Measurements from ENCODE around the gene OPRL1.
"Not testable (repeated sequence)": the region's sequence is repeated elsewhere in the genome, so short reads cannot be mapped to it uniquely, and the experiment has no call there.

The OPRL1 gene

DNA sequence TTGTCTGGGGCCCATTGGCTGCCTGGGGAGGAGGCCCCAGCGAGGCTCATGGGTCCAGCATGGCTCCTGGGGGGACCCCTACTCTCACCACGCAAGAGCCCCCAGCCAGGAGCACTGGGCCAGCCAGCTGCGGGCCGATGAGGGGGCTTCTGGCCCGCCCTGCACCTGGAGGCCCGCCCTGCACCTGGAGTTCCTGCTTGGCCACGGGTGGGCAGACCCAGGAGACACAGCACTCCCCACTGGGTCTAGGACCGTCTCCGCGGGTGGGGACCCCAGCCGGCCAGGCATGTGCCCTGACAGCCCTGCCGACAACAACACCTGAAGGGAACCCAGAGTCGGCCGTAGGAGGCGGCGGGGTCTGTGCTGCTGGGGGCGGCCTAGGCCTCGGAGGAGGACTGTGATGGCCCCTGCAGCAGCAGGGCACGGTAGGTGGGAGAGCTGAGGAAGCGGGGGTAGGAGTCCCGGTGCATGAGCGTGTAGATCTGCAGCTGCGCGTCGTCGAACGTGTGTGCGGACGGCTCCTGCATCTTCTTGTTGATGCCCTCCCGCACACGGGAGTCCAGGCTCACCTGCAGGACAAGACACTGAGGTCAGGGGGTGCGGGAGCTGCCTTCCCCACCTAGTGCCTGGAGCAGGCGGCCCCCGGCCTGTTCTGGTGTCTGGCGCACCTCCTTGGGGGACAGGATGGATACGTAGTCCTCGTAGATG lies 6.3 kb upstream of the OPRL1 start:
- no peak for DNase-seq

- no peak for DNase-seq
These were observed 5.6 kb upstream of the OPRL1 start for GRCh38 chr20:64074184-64074789.

DNA sequence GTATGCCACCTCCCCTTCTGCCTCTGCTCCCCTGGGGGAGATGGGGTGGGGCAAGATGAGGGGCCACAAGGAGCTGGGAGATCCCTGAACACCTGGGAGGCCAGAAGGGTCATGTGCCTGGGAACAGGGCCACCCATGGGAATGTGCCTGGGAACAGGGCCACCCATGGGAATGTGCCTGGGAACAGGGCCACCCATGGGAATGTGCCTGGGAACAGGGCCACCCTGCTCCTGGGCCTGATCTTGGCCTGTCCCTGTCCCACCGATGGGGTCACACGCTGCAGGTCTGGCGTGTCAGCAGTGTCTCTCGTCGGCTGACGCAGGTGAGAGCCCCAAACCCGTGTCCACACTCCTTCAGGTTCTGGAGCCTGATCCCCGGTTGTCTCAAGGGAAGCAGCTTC lies 4.9 kb upstream of the OPRL1 start:
- DNase-seq: no peak

DNA sequence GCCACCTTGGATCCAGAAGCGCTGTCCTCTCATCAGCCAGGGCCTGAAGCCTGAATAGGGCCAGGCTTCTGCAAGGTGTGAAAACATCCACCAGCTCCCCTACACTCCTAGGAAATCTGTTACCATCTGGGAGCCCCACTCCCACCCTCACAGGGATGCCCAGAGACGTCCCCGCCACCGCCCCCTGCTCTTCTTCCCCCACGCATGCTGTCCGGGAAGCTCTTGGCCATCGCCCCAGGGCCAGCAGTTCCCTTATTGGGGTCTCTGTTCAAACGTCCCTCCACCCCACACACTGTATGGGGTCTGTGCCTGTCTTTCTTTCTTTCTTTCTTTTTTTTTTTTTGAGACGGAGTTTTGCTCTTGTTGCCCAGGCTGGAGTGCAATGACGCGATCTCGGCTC lies 4.3 kb upstream of the OPRL1 start:
- no peak for DNase-seq

GRCh38 chr20:64076061-64076997 lies 3.6 kb upstream of the OPRL1 start:
- no peak for DNase-seq

- no peak for DNase-seq
These were observed 2.8 kb upstream of the OPRL1 start for GRCh38 chr20:64077094-64077493.

DNA sequence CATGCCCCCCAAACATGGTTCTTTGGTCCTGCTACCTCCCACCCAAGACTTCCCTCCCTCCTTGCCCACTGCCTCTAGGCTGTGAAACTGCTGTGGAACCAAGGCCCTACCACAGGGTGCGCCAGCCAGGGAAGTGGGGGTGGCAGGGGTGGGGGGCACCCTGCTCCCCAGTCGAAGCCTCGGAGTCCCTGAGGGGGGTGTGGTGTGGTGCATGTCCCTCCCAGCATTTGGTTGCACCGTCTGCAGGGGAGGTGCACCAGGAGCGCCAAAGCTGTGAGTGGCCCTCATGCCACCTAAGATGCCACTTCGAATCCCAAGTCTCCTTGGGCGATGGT lies 2.4 kb upstream of the OPRL1 start:
- DNase-seq: no peak

GRCh38 chr20:64077876-64078551 lies 1.9 kb upstream of the OPRL1 start:
- DNase-seq: no peak

DNA sequence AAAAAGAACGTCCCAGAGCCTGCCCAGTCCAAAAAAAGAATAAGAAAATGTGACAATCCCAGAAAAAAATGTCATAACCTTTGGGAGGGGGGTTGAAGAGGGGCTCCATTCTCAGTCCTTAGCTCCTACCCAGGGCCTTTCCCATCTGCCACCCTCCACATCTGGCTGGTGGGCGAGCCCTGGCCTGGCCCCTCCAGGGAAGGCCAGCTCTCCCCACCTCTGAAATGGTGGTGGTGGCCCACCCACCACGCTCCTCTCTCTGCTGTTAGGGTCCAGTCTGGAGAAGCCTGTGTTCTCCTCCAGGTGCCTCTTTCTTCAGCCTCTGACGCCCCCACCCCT lies 979 bp upstream of the OPRL1 start:
- no peak for DNase-seq

DNA sequence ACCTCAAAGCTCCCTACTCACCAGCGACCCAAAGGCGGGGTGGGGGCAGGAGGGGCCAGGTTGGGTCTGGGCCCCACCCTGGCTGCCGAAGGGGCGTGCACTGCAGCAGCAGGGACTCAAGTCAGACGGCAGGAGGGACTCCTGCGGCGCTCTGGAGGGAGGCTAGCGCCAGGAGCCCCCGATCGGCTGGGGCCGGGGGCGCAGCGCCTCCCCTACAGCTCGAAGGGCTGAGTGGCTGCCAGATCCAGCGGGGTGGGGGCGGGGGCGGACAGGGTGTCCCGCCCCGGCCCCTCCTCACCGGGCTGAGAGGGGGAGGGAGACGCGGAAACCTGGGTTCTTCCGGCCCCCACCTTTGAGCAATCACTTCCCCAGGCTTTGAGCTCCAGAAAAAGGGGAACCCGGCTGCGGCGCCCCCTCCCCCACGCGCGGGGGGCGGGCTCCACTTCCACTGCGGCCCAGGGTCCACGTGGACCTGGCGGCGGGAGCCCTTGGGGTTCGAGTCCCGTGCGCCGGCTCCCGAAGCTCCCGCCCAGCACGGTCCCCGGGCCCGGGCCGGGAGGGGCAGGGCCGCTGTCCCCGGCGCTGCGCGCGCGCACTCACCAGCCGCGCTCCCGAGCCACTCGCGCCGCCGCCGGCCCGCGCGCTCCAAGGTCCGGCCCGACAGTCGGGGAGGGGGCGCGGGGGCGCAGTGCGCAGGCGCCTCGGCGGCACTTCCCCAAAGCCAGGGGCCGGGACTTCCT lies 439 bp upstream of the OPRL1 start, which contains the start of gene RGS19:
Gene RGS19, minus strand, starts transcription at position 246 of the 740 bp plus-strand sequence. CDS start 2,632 bp downstream, outside the sequence.
- DNase-seq: peak in 1 of 2 donors; percentile 55

DNA sequence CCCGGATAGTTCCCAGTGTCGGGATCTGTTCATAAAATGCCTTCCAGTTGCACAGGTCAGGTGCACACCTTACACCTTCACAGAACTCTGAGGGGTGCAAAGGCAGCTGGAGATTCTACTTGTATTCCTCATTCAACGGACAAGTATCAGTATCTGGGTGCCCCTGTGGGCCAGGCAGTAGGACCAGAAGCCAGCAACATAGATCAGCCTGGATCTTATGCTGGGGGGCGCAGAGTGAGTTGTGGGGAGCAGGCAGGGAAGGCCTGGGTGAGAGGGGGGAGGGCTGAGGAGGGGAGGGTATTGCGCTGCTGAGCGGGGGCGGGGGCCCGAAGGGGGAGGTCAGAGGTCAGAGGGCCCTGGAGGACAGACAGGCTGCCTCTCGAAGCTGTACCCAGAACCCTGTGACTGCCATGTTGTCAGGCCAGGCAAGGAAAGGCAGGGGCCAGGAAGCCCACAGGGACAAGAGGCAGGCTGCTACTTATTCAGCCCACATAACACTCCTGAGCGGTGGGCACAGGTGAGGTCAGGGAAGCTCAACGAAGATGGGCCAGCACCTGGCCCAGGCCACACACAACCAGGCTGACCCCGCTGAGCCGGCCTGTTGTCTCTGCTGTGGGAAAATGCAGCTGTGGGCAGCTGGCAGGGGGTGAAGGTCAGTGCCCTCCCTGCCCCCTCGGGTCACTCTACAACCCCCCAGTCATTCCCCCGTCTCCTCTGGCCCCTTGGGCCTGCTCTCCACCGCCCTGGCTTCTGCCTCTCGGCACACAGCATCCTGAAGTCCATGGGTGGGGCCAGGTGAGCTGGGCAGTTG lies 1.1 kb downstream of the OPRL1 start:
- DNase-seq: no peak

GRCh38 chr20:64081624-64081964 lies 1.7 kb downstream of the OPRL1 start:
- no peak for DNase-seq

- DNase-seq: peak in 1 of 2 donors; percentile 26
These were observed 2.3 kb downstream of the OPRL1 start for GRCh38 chr20:64082126-64082731.

DNA sequence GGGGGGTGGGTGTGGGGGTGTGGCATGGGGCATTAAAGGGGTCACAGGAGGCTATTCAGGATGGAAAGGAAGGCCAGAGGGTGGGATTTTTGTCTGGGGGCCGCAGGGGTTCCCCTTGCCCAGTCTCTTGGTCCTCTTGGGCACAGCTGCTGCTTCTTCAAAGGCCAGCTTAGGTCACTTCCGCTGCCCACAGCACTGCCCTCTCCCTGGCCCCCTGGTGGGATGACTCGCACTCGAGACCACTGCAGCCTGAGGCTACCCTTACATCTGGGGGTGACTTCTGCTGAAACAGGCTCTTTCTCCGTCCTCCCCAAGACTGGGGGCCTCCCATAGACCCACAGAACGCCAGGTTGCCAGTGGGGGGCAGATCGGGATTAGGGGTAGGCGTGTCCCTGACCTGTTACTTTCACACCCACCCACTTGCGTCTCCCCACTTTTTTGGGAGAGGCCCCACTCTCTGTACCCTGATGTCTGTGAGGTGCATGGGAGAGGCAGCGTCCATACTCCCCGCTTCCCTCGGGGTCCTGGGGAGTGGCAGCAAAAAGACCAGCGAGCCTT lies 3.0 kb downstream of the OPRL1 start:
- DNase-seq: no peak

DNA sequence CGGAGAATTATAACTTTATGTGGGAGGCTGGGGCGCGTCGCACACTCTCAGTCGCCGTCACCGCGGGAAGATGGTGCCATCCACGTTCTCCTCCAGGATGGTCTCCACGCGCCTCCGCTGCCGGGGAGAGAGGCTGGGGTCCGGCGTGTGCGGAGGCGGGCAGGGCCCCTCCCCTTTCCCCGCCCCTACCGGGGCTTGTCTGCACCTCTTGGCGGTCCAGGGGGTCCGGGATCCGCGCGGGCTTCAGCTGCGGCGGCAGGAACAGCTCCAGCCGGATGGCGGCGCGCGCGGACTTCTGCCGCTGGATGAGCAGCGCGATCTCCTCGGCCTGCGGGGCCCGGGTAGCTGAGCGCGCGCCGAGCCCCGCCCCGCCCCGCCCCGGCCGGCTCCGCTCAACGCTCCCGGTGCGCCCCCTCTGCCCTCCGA lies 3.5 kb downstream of the OPRL1 start:
- peak; percentile 39 to 49 for DNase-seq

DNA sequence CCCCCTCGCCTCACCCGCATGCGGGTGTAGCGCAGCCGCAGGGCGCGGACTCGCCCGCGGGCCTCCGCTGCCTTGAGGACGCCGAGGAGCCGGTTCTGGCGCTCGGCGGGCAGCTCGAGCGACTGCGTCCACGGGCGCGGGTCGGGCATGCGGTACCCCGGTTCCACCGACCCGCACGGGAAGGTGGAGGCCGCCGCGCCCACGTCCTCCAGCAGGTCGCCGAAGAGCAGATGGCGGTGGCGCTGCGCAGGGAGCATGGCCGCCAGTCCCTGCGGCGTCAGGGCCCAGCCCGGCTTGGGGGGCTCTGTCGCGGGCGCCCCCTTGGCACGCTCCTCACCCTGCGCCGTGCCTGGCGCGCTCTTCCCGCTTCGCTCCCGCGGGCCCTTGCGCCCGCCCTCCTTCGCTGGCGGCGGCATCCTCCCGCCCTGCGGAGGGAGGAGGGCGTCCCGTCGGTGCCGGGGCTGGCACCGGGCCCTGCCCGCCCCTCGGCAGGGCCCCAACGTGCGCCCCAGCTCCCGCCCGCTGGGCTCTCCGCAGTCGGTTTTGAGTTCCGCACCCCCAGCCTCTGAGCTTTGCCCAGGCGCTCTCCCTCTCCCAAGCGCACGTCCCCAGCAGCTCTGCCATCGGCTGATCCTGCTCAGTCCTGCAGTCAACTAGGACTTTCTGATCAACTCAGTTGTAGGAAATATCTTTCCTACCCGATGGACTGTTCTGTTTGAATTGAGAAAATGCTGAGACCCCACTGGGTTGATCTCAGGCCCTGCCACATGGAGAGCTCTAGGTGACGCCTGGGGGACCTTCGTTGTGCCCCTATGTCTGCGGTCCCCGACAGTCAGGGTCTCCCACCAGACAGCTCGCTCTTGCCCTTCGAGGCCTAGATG lies 4.2 kb downstream of the OPRL1 start, which contains the start of gene LKAAEAR1:
Gene LKAAEAR1, minus strand, starts transcription at position 595 of the 881 bp plus-strand sequence. Its CDS starts 179 bp downstream, at position 416.
- no peak for DNase-seq

GRCh38 chr20:64084685-64085152 lies 4.8 kb downstream of the OPRL1 start:
- no peak for DNase-seq

DNA sequence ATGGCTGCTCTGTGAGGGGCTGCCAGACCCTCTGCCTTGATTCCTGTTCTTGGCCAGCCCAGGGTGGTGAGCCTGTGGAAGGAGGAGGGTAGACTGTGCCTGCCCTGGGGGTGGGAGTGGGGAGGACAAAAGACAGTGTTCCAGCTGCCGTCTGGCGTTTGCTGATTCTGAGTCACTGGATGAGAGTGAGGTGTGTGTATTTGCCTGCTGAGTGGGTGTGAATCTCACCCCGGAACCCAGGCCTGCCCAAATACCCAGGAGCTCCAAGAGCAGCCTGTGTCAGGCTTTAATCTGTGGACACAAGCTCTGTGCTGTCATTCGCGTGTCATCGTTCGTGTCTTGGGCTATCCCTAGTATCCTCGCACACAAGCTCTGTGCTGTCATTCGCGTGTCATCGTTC lies 6.9 kb downstream of the OPRL1 start:
- no peak for DNase-seq

DNA sequence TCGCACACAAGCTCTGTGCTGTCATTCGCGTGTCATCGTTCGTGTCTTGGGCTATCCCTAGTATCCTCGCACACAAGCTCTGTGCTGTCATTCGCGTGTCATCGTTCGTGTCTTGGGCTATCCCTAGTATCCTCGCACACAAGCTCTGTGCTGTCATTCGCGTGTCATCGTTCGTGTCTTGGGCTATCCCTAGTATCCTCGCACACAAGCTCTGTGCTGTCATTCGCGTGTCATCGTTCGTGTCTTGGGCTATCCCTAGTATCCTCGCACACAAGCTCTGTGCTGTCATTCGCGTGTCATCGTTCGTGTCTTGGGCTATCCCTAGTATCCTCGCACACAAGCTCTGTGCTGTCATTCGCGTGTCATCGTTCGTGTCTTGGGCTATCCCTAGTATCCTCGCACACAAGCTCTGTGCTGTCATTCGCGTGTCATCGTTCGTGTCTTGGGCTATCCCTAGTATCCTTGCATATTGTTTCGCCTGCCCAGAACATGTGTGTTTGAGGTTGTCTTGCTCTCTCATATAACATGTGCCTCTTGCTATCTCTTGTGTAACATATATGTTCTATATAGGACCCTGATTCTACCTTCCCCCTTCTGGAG lies 7.4 kb downstream of the OPRL1 start:
- DNase-seq: not testable (repeated sequence)

All from hippocampal formation (tissue), 2 donors.